C4-2B (cell line): Measurements from ENCODE around the gene OSBPL2.

Experiments used
- CTCF ChIP-seq: fragments of 450-650 bp; conservative IDR thresholded peaks from 2 replicates; pipeline ENCODE4 v1.5.1; 2017; ENCODE audit warnings: mild to moderate bottlenecking
- ZFX ChIP-seq: fragments of 450-650 bp; IDR thresholded peaks from 2 replicates; pipeline ENCODE4 v1.6.1; 2017

DNA sequence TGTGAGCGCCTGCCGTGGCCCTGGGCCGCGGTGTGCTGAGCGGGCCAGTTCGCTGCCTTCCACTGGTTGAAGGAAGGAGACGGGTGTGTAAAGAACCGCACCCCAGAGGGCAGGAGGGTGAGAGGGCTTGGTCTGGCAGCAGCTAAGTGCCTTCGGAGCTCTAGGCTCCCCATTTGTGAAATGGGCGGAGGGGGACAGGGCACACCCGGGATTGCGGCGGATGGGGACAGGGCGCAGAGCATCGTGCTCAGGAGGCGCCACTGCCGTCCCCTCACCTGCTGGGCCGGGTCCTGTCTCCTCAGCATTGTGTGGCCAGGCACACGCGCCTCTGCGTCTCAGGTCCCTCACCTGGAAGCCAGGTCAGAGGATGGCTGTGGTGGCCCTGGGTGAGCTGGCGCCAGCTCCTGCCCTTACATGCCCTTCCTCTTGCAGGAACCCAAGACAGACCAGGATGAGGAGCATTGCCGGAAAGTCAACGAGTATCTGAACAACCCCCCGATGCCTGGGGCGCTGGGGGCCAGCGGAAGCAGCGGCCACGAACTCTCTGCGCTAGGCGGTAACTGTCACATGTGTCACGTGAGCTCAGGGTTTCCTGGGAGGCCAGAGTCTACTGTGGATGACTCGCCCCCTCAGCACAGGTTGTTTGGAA, 67.6 kb downstream of the OSBPL2 start:
- TF ChIP-seq CTCF (no peak), ZFX (no peak)
